Natural killer cell treated with Interleukin-12 subunit alpha and Interleukin-12 subunit beta and Interleukin-15 and Interleukin-18, amount 100 ng/mL, for 72 hours (primary cell): Measurements from ENCODE around the gene CRIM1. TPM values are rescaled to one million over a fixed set of nuclear protein-coding genes. Genes with fewer than 3 reads are reported as not detected.

Source experiments
- ATAC-seq, 2 donors: fragments of 150-1000 bp; cut with Tn5 transposase in 1 of 2; sonication (Bioruptor Pico), chemical (Tn5 transposase) in 1 of 2; 2 replicates each; pipeline ENCODE4 v1.10.0; 2021
- DNase-seq: peaks from one replicate; pipeline ENCODE4 v3.0.0; 2022; ENCODE audit warnings: low spot score
- H3K27ac Mint-ChIP-seq, 2 donors: 1 replicate in 1 of 2; 2 replicates in 1 of 2; pipeline ENCODE4 v1.8.0; 2022; ENCODE audit warnings: mixed read lengths in 2 of 2, mild to moderate bottlenecking in 1 of 2, moderate library complexity in 1 of 2
- H3K27me3 Mint-ChIP-seq, 2 donors: 1 replicate in 1 of 2; 2 replicates in 1 of 2; pipeline ENCODE4 v1.8.0; 2022; ENCODE audit warnings: mixed read lengths in 2 of 2
- H3K36me3 Mint-ChIP-seq: one replicate; pipeline ENCODE4 v1.8.0; 2022; ENCODE audit warnings: mixed read lengths
- H3K4me1 Mint-ChIP-seq, 2 donors: 1 replicate in 1 of 2; 2 replicates in 1 of 2; pipeline ENCODE4 v1.8.0; 2022; ENCODE audit warnings: low read depth in 2 of 2, mixed read lengths in 2 of 2, mild to moderate bottlenecking in 1 of 2
- H3K4me3 Mint-ChIP-seq: one replicate; pipeline ENCODE4 v1.8.0; 2022; ENCODE audit warnings: mixed read lengths
- H3K9me3 Mint-ChIP-seq: 2 replicates; pipeline ENCODE4 v1.8.0; 2022; ENCODE audit warnings: mixed read lengths
- total RNA-seq, 2 donors: library from RNA; stranded (reverse); gene quantifications; one replicate each; pipeline ENCODE4 v1.2.3, GENCODE V29; 2022

Gene CRIM1
- total RNA-seq, 2 donors from 2014 or later: 6.6 to 13.6 TPM

DNA sequence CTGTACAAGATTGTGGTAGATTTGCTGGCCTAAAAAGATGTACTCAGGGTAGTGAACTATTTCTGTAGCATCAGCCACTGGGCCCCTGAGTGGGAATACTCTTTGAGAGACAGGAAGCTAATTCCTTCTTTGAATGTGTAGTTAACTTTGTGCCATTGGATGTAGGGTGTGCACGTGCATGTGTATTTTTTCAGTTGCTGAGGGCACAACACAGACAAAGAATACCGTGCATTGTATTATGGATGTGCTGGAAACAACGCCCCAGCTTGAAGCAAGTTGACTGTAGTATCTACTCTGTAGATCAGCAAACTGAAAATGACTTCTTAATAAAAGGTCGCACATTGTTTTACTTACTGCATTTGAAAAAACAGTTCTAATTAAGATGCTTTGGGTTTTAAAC lies 14.1 kb downstream of the CRIM1 start:
- no peak overlapping the region for H3K27ac Mint-ChIP-seq
- peaks cover 22 to 38% of the 10 kb centered on the region in 2 donors for H3K4me1 Mint-ChIP-seq
- H3K27me3 Mint-ChIP-seq: no peaks in the 10 kb centered on the region
- H3K4me3 Mint-ChIP-seq: no peak overlapping the region
- no peak for DNase-seq
- no peaks in the 10 kb centered on the region for H3K9me3 Mint-ChIP-seq
- no peaks in the 10 kb centered on the region for H3K36me3 Mint-ChIP-seq
- no peak for ATAC-seq

DNA sequence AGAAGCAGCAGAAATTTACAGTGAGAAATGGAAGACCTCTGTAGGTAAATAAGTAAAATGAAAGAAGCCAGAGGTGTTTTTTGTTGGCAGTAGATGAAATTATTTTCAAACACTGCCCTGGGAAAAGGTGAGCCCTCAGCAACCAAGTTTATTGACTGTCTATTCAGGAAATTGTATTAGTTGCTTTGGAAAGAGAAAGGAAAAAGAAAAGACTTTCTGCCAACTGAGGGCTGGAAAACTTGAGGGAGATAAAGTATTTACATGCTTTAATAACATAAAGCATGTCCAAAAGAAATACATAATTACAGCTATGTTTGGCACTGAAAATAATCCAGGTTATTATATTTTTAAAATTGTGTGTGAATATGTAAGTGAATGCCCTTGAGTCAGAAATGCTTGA lies 14.7 kb downstream of the CRIM1 start:
- Mint-ChIP-seq H3K4me1 (peaks cover 22 to 39% of the 10 kb centered on the region in 2 donors), H3K36me3 (no peaks in the 10 kb centered on the region), H3K9me3 (no peaks in the 10 kb centered on the region), H3K27me3 (no peaks in the 10 kb centered on the region), H3K4me3 (no peak overlapping the region), H3K27ac (no peak overlapping the region)
- DNase-seq: no peak
- ATAC-seq: no peak

DNA sequence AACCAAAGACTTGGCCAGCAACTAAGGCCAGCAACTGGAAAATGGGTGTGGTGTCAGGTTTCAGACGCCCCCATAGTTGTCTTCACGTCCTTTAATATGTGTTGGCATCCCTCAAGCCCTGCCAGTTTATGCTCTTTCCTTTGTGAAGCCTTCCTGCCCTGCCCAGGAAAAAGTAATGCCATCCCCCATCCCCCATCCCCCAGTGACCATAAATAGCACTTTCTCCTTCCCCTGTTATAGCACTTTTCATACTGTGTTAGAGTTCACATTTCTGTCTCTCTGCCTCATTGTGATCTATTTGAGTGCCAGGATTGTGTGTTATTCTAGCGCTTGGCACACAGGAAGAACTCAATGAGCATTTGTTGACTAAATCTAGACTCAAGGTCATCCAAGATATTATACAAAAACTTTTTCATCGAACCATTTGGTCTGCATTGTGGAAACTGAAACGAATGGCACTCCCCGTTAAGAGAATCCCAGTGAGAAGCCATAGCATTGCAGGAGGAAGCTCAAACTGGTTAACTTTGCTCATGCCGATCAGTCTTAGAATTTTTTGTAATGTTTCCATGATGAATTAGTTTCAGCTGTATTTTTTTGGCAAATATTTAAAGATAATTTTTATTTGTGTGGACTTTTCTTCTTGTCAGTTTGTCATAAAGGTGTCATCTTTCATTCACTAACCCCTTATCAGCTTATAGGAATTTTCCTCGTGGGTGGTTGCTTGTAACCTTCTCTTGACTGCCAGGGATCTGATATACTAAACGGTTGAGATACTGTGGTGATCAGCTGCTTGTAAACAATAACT lies 15.7 kb downstream of the CRIM1 start:
- DNase-seq (no peak), ATAC-seq (no peak)
- Mint-ChIP-seq H3K4me1 (peaks cover 24 to 39% of the 10 kb centered on the region in 2 donors), H3K27me3 (no peaks in the 10 kb centered on the region), H3K27ac (no peak overlapping the region), H3K9me3 (no peaks in the 10 kb centered on the region), H3K36me3 (no peaks in the 10 kb centered on the region), H3K4me3 (no peak overlapping the region)

DNA sequence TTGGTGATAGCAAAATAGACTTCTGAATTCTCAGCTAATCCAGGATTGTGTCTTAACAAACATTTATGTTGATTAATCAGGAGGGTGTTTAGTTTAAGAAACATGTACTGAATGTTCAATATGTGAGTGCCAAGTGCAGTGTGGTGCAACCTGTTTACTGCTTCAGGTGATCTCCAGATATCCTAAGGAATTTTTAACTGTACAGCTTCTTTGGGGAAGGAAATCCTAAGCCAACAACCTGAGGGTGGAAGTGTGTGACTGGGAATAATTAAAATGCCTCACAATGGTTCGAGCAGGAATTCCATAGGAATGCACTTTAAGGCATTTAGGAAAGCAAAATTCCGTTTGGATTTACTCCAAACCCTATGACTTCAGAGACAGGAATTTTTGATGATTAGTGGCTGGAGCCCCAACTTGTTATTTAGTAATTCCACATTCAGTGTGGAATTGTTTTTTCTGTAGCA lies 16.4 kb downstream of the CRIM1 start:
- H3K4me3 Mint-ChIP-seq: no peak overlapping the region
- H3K27ac Mint-ChIP-seq: no peak overlapping the region
- no peaks in the 10 kb centered on the region for H3K36me3 Mint-ChIP-seq
- H3K4me1 Mint-ChIP-seq: peaks cover 25 to 39% of the 10 kb centered on the region in 2 donors
- H3K27me3 Mint-ChIP-seq: no peaks in the 10 kb centered on the region
- DNase-seq (no peak), ATAC-seq (no peak)
- no peaks in the 10 kb centered on the region for H3K9me3 Mint-ChIP-seq

DNA sequence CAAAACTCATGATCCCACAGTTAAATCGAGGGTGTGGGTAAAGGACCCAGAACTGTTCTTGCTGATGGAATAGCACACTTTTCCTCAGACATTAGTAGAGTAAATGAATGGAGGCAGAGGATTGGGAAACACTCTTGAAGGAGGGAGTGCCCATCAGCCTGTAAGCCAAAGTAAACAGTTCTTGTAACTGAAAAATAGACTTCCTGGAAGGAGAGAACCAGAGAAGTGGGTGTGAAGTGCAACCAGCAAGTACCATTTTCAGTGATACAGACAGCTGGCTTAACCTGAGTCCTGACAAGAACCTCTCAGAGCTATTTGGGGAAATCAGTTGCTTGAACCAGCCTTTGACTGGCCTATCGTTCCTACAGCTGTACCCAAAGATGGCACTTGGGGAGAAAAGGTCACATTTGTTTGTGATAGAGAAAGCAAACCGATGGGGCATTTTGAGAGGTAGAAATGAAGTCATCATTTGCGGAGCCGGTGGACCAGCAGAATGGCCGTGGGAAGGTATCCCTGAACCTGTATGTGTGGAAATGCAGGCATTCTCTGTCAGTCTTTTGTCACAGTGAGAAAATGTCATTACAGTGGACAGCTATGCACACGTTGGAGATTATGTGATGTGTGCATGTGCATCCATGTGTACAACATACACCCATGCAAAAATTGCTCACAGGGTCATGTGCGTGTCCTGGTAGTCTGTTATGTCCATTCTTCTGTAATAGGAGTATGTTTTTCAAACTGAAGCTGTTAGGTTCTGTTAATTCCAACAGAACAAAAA lies 17.8 kb downstream of the CRIM1 start:
- peaks cover 2% of the 10 kb centered on the region for H3K36me3 Mint-ChIP-seq
- ATAC-seq (peak; percentile 78 to 82), DNase-seq (no peak)
- no peaks in the 10 kb centered on the region for H3K27me3 Mint-ChIP-seq
- H3K4me3 Mint-ChIP-seq: peak overlapping the region; percentile 63
- no peaks in the 10 kb centered on the region for H3K9me3 Mint-ChIP-seq
- peak overlapping the region; percentile 46 to 62 for H3K27ac Mint-ChIP-seq
- H3K4me1 Mint-ChIP-seq: peaks cover 28 to 41% of the 10 kb centered on the region in 2 donors

DNA sequence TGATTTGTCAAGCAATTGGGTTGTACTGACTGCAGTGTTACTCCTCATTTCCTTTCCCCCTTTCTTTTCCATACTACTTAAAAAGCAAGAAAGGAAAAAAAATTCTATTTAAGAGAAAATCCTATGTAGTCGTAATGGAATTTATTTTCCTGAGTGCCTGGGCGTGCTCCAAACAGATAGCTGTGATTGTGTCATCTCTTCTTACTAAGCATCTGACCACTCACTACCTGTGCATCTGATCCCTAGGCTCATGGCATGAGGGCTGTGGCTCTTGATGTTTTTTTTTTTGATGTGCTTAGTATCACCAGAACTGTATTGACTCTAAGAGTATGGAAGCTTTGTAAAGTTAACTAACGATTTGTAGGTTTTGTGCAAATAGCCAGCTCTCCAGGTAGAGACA lies 19.0 kb downstream of the CRIM1 start:
- Mint-ChIP-seq H3K9me3 (no peaks in the 10 kb centered on the region), H3K36me3 (peaks cover 4% of the 10 kb centered on the region), H3K27ac (peak overlapping the region in 1 of 2 donors; percentile 62)

DNA sequence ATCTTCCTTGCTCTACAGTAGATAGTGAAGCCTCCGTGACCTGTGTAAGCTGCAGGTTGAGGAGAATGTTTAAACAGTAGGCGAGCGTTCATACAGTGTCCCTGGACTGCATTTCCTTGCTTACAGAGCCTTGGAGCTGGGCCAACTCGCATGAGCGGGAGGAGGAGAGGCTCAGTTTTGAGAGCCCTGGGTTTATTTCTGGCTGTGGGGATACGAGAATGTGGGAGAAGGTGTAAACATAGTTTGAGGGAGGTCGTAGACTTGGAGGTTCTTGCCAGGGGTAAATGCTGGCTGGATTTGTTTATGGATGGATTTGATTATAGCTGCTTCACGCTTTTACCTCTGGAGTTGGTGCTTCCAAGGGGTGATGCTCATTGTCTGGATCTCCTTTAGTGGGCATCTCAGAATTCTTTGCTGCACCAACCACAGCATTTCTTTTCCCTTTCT lies 20.8 kb downstream of the CRIM1 start:
- no peak overlapping the region for H3K4me3 Mint-ChIP-seq
- DNase-seq (no peak), ATAC-seq (no peak)
- peaks cover 4% of the 10 kb centered on the region for H3K36me3 Mint-ChIP-seq
- no peaks in the 10 kb centered on the region for H3K27me3 Mint-ChIP-seq
- no peaks in the 10 kb centered on the region for H3K9me3 Mint-ChIP-seq
- peak overlapping the region in 1 of 2 donors; percentile 11 for H3K27ac Mint-ChIP-seq
- peaks cover 28 to 42% of the 10 kb centered on the region in 2 donors for H3K4me1 Mint-ChIP-seq

More for the DNA sequence above, 19.0 kb downstream of the CRIM1 start:
- ATAC-seq: no peak
- Mint-ChIP-seq H3K4me3 (no peak overlapping the region), H3K27me3 (no peaks in the 10 kb centered on the region), H3K4me1 (peaks cover 30 to 48% of the 10 kb centered on the region in 2 donors)
- DNase-seq: no peak

DNA sequence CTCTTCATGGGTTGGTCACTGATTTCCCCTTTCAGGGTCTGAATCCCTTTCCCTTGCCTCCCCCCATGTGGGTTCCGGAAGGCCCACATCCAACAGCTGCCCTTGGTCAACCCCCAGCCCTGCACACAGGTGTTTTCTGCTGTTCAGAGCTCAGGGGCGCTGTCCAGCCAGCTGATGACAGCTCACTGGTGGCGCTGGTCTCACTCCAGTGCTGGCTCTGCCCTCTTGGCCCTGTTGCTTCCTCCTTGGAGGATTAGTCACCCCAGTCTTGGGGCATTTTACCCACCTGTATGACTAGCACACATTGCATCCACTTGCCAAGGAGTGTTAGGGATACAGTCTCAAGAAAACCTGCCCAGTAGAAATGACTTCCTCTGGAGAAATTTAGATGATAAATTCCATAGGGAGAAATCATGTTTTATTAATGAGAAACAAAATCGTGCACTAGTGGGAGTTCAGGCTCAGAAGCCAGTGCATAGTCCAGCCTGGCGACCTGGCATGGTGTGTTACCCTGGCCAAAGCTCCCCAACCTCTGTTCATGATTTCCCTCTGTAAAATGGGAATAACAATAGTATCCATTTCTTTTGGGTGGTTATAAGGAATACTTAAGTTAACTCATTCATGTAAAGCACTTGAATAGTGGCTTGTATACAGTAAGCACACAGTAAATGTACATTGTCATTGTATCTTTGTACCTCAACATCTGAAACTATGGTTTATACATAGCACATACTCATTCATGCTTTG lies 21.6 kb downstream of the CRIM1 start:
- H3K9me3 Mint-ChIP-seq: no peaks in the 10 kb centered on the region
- ATAC-seq: no peak
- H3K36me3 Mint-ChIP-seq: peaks cover 4% of the 10 kb centered on the region
- peaks cover 25 to 35% of the 10 kb centered on the region in 2 donors for H3K4me1 Mint-ChIP-seq
- DNase-seq: no peak
- no peak overlapping the region for H3K27ac Mint-ChIP-seq
- no peaks in the 10 kb centered on the region for H3K27me3 Mint-ChIP-seq
- no peak overlapping the region for H3K4me3 Mint-ChIP-seq

DNA sequence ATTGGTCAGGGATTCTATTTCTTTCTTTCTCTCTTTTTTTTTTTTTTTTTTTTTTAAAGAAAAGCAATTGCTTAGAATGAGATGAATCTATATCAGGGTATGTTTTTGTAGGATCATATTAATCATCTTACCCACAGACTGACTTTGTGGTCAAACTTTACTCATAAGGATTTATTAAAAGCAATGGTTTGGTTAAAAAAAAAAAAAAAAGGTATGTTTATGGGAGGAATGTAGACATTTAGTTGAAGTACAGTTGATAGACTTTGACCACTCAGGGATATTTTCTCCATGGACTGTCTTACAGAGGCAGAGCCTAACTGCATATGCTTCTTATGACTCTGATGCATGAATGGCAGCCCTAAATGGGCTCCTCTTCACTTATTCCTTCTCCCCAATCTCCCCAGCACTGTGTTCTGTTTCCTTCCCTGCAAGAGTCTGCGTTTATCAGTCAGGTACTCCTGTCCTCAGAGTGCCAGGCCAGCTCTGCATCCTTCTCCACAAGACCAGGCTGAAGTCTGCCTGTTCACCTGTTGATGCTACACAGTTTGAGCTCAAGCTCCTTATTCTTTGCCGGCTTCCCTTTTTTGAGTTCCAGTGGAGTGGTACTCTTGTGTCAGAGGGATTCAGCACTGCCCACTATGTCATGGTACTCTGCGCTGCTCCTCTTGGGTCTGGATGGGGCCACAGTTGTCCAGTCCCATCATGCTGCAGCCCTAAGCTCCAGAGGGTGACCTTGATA lies 24.3 kb downstream of the CRIM1 start:
- peaks cover 9 to 11% of the 10 kb centered on the region in 2 donors for H3K4me1 Mint-ChIP-seq
- peak in 1 of 2 donors; percentile 36 for ATAC-seq
- peaks cover 4% of the 10 kb centered on the region for H3K36me3 Mint-ChIP-seq
- no peaks in the 10 kb centered on the region for H3K27me3 Mint-ChIP-seq
- no peak for DNase-seq
- H3K9me3 Mint-ChIP-seq: no peaks in the 10 kb centered on the region
- H3K4me3 Mint-ChIP-seq: no peak overlapping the region
- no peak overlapping the region for H3K27ac Mint-ChIP-seq

DNA sequence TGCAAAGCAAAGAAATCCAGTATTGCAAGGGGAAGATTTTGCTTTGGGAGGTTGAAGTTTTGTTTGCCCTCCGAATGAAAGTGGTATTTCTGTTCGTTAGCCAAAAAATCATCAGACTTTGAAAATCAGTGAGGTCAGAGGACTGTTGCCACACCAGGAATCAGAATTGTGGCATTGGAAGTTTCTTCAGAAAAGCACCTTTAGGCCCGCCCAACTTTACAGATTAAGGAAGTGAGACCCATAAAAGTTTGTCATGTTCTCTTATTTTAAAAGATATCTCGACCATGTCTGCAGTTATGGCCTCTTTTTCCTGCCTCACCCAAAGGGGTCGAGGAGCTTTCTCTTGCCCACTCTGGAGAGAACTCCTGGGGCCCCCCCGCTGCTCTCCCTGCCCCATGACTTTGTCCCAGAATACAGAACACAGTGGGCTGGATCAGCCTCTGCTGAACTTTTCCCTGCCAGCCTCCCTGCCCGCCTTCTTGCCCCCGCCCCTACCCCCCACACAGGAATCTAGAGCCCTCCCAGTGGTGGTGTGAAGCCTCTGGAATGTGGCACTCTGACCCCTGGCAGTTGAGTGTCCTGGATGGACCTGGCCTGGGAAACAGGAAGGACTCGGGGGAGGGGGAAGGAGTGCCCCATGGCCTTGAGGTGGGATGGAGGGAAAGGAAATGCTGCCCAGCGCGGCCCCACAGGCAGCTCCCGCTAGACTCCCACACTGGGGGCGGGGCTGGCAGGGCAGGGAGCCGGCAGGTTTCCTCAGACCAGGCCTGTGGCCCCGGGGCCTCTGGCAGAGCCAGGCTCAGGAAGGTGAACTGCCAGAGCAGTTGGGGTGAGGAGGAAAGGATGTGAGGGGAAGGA lies 25.3 kb downstream of the CRIM1 start:
- DNase-seq (no peak), ATAC-seq (no peak)
- Mint-ChIP-seq H3K4me3 (no peak overlapping the region), H3K4me1 (peaks cover 9 to 11% of the 10 kb centered on the region in 2 donors), H3K9me3 (no peaks in the 10 kb centered on the region), H3K36me3 (peaks cover 4% of the 10 kb centered on the region), H3K27me3 (no peaks in the 10 kb centered on the region), H3K27ac (no peak overlapping the region)

DNA sequence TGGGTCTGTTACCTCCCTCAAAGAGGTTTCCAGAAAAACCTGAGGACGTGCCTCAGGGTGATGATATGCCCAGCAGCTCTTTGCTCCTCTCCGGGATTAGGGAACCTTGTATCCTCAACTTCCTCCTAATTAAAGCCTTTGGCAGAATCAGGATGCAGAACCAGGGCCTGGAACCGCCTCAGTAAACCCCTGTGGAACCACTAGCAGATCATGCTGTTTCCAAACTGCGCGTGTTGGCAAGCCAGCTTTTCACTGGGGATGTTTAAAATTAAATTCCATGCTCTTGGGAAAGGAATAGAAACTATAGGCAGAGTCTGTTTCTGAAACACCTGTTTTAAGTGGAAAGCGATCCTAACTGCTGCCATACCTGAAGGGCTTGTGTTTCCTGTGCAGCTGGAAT lies 26.4 kb downstream of the CRIM1 start:
- H3K9me3 Mint-ChIP-seq: no peaks in the 10 kb centered on the region
- no peak overlapping the region for H3K4me3 Mint-ChIP-seq
- peaks cover 4% of the 10 kb centered on the region for H3K36me3 Mint-ChIP-seq
- peaks cover 15% of the 10 kb centered on the region in 2 donors for H3K4me1 Mint-ChIP-seq
- ATAC-seq (no peak), DNase-seq (no peak)
- H3K27ac Mint-ChIP-seq: no peak overlapping the region
- peaks cover 0 to 6% of the 10 kb centered on the region in 2 donors for H3K27me3 Mint-ChIP-seq

DNA sequence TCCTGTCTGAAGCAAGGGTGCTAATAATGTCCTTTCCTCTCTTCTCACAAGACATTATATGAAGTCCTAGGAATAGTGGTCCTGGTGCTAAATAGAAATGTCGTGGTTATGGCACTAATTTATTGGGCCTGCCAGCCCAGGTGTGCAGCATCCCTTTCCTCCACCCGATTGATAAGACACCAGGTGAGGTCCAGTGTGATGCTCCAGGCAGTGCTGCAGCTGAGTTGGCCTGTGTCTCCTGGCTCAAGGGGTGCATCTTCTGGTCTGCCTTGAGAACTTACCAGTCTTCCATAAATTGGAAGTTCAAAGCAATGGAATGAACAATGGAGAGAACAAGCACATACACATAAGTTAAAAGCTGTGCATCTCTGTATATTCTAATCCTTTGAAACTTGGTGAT lies 26.9 kb downstream of the CRIM1 start:
- Mint-ChIP-seq H3K9me3 (no peaks in the 10 kb centered on the region), H3K4me1 (peaks cover 19 to 20% of the 10 kb centered on the region in 2 donors), H3K27ac (no peak overlapping the region), H3K4me3 (no peak overlapping the region), H3K27me3 (peaks cover 0 to 6% of the 10 kb centered on the region in 2 donors), H3K36me3 (peaks cover 4% of the 10 kb centered on the region)
- ATAC-seq (no peak), DNase-seq (no peak)
